ENCODE results near the gene ZDHHC7. TPM values are rescaled to one million over a fixed set of nuclear protein-coding genes. Genes with fewer than 3 reads are reported as not detected.

The ZDHHC7 gene
- total RNA-seq, 1 donor from 2014 or later: 79.7 TPM

DNA sequence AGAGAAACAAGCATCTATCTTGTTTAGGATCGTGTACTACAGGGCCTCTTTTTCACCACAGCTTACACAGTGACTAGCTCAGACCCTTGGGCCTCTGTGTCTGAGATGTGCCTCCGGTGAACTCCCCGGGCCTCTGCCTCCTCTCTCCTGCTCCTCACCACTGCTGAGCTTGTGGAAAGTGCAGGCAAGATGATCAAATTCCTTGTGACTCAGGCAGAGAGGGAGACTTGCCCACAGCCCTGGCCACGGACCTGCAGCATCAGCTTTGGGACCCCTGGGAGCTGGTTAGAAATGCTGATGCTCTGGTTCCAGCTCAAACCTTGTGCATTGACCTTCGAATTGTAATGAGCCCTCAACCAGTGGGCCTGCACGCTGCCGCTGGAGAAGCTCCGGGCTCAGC lies 79.8 kb downstream of the ZDHHC7 start:
- no peaks in the 10 kb centered on the region for H3K27me3 ChIP-seq
- no peak for DNase-seq
- no peak for ATAC-seq
- H3K36me3 ChIP-seq: no peaks in the 10 kb centered on the region
- intact Hi-C loops (cut with DNase I): no loop called here
- H3K4me3 ChIP-seq: no peak overlapping the region
- no peaks in the 10 kb centered on the region for H3K4me1 ChIP-seq
- H3K27ac ChIP-seq: no peak overlapping the region
- no peaks in the 10 kb centered on the region for H3K9me3 ChIP-seq
- TF ChIP-seq, protein P1, sequence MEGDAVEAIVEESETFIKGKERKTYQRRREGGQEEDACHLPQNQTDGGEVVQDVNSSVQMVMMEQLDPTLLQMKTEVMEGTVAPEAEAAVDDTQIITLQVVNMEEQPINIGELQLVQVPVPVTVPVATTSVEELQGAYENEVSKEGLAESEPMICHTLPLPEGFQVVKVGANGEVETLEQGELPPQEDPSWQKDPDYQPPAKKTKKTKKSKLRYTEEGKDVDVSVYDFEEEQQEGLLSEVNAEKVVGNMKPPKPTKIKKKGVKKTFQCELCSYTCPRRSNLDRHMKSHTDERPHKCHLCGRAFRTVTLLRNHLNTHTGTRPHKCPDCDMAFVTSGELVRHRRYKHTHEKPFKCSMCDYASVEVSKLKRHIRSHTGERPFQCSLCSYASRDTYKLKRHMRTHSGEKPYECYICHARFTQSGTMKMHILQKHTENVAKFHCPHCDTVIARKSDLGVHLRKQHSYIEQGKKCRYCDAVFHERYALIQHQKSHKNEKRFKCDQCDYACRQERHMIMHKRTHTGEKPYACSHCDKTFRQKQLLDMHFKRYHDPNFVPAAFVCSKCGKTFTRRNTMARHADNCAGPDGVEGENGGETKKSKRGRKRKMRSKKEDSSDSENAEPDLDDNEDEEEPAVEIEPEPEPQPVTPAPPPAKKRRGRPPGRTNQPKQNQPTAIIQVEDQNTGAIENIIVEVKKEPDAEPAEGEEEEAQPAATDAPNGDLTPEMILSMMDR (IDR thresholded peaks at IDR 0.05): no peak

DNA sequence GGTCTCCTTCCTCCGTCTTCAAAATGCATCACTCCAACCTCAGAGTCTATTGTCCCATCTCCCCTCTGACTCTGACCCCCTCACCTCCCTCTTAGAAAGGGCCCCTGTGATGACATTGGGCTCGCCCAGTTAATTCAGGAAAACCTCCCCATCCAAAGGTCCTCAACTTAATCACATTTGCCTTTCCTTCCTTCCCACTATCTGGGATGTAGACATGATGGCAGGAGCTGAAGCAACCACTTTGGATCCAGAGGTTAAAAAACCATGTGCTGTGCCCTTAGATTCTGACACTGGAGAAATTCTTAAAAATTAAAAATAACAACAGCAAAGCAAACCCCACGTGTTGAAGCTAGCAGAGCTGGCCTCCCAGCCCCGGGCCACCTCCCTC lies 80.2 kb downstream of the ZDHHC7 start:
- DNase-seq (no peak), ATAC-seq (no peak)
- no peak overlapping the region for H3K4me3 ChIP-seq
- TF ChIP-seq, protein P1 (IDR thresholded peaks at IDR 0.05): no peak
- intact Hi-C loops (cut with DNase I): no loop called here
- H3K9me3 ChIP-seq: no peaks in the 10 kb centered on the region
- no peaks in the 10 kb centered on the region for H3K27me3 ChIP-seq
- no peaks in the 10 kb centered on the region for H3K4me1 ChIP-seq
- H3K36me3 ChIP-seq: no peaks in the 10 kb centered on the region
- no peak overlapping the region for H3K27ac ChIP-seq

DNA sequence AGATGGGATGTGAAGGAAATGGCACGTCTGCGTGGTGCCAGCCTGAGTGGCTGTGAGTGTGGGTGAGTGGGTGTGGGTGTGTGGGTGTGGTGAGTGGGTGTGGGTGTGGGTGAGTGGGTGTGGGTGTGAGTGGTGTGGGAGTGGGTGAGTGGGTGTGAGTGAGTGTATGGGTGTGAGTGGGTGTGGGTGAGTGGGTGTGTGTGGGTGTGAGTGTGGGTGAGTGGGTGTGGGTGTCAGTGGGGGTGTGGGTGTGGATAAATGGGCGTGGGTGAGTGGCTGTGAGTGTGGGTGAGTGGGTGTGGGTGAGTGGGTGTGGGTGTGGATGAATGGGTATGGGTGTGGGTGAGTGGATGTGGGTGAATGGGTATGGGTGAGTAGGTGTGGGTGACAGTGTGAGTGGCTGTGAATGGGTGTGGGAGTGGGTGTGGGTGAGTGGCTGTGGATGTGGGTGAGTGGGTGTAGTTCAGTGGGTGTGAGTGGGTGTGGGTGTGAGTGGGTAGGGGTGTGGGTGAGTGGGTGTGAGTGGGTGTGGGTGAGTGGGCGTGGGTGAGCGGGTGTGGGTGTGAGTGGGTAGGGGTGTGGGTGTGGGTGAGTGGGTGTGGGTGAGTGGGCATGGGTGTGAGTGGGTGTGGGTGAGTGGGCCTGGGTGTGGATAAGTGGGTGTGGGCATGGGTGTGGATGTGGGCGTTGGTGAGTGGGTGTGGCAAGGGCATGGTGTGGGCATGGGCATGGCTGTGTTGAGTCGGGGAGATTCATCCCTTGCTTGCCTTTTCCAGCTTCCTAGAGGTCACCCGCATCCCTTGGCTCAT lies 80.8 kb downstream of the ZDHHC7 start:
- H3K9me3 ChIP-seq: no peaks in the 10 kb centered on the region
- no peaks in the 10 kb centered on the region for H3K4me1 ChIP-seq
- no peak overlapping the region for H3K4me3 ChIP-seq
- peak; percentile 50 for ATAC-seq
- no peaks in the 10 kb centered on the region for H3K27me3 ChIP-seq
- intact Hi-C loops (cut with DNase I): no loop called here
- TF ChIP-seq, protein P1 (IDR thresholded peaks at IDR 0.05): no peak
- no peak for DNase-seq
- no peaks in the 10 kb centered on the region for H3K36me3 ChIP-seq
- H3K27ac ChIP-seq: no peak overlapping the region

DNA sequence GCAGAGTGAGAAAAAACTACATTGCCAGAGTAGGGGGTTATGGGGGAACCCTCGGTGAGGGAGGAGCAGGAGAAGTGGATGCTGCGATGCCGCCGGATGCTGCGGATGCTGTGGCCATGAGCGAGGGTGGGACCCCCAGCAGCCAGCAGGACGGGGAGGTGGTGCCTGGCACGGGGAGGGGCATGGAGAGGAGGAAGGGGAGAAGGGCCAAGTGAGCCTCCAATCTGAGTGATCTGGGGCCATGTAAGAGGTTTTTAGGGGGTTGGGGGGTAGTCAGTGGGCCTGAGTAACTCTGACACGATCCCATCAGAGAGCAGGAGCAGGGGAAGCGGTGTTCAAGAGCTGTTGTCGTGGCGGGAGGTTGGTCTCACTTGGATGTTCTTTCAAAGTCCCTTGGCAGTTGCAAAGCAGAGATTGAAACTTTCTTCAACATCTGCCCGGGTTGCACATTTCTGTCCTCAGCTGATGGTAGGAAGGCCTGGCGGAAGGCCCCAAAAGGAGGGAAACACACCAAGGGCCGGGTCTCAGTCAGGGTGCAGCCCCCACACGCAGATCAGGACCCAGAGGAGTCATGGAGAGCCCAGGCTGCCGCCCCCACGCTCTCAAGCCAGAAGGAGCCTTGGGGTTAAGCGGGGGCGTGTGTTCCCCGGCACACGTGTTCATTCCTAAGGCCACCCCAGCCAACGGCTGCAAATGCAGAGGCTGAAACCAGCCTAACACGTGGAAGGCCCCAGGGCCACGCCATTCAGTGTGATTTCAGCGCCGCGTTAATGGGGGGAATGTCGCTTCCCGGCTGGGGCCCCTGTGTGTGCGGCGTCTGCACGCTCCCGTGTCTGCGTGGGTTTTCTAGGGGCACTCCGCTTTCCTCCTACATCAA lies 81.7 kb downstream of the ZDHHC7 start:
- intact Hi-C loops (cut with DNase I): no loop called here
- H3K4me1 ChIP-seq: no peaks in the 10 kb centered on the region
- H3K27ac ChIP-seq: no peak overlapping the region
- ATAC-seq (no peak), DNase-seq (no peak)
- no peaks in the 10 kb centered on the region for H3K36me3 ChIP-seq
- TF ChIP-seq, protein P1 (IDR thresholded peaks at IDR 0.05): no peak
- H3K27me3 ChIP-seq: no peaks in the 10 kb centered on the region
- no peak overlapping the region for H3K4me3 ChIP-seq
- no peaks in the 10 kb centered on the region for H3K9me3 ChIP-seq

DNA sequence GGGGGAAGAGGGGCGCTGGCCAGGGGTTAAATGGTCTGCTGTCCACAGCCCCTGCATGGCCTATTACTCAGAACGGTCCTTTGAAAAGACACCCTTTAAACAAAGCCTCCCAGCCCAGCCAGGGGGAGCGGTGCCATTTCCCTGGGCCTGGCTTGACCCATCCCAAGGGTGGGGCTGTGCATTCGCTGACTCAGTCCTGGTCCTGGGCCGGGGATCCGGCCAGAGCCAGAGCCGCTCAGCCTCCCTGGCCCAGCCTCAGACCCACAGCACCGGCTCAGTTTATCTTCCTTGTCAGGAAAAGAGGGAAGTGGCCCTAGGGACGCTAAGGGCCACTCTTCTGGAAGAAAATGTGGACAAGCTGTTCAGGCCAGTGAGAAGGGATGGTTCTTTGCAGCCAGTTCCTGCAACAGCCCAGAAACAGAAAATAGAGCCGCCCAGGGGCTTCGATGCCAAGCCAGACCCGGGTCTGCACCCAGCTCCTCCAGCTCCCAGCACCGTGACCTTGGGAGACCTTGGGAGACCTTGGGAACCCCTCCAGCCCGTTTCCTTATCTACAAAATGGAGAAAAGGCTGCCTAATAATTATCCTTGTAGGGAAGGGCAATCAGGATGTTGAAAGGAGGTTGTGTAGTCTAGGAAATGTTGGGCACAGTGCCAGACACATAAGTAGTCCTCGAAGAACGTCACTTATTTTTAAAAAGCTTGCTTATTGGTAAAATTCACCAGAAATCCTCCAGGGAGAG lies 82.5 kb downstream of the ZDHHC7 start:
- Histone ChIP-seq H3K4me3 (no peak overlapping the region), H3K27me3 (no peaks in the 10 kb centered on the region), H3K27ac (no peak overlapping the region), H3K9me3 (no peaks in the 10 kb centered on the region), H3K36me3 (no peaks in the 10 kb centered on the region), H3K4me1 (no peaks in the 10 kb centered on the region)
- peak; percentile 41 for ATAC-seq
- DNase-seq: no peak
- intact Hi-C loops (cut with DNase I): no loop called here
- TF ChIP-seq, protein P1 (IDR thresholded peaks at IDR 0.05): no peak

Measured in upper lobe of right lung (tissue), 1 donor.